ENCODE data around the gene CCDC71L.
A peak's percentile ranks its signal among the peaks of the same experiment; 100 is the strongest.
"Not testable (repeated sequence)": the region's sequence is repeated elsewhere in the genome, so short reads cannot be mapped to it uniquely, and the experiment has no call there.

CCDC71L gene

DNA sequence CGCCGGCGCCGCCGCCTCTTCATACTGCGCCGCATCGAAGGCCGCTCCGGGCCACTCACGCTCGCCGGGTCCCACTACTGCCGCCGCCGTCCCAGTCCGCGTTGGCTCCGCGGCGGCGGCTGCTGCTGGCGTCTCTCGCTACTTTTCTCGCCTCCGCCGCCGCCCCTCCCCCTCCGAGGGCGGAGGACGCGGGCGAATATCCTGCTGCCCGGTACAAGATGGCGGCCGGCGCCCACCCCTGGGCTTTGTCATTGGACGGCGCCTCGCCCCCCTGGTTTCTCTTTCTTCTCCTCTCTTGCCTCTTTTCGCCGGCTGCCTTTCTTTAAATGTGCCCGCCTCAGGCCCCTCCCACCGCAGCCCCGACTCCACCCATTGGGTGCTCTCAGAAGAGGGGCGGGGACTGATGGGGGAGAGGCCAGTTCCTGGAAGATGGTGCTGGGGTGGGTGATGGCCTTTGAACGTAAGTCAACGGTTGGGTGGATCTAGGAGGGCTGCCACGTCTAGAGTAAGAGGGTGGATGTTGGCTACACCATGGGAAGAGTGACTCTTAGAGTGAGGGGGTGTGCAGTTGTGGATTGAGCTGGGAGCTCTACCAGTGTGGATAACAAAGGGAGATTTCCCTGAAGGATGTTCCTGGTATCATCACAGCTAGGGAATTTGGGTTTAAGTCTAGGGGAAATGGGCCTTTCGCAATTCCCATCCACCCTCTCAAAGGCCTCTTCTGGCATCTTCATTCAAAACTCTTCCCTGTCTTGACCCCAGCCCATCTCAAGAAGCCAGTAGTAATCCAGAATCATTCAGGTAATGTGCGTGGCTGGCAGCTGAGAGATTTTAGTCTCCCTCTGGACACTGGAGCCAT lies at the start of gene CCDC71L:
TSS of gene CCDC71L (minus strand) at position 297 of the 859 bp plus-strand sequence. CDS start at position 35, 262 bp downstream.
- DNase-seq = peak; percentile 48

GRCh38 chr7:106709604-106710003 lies 48.6 kb upstream of the CCDC71L start:
- not testable (repeated sequence) for DNase-seq

DNA sequence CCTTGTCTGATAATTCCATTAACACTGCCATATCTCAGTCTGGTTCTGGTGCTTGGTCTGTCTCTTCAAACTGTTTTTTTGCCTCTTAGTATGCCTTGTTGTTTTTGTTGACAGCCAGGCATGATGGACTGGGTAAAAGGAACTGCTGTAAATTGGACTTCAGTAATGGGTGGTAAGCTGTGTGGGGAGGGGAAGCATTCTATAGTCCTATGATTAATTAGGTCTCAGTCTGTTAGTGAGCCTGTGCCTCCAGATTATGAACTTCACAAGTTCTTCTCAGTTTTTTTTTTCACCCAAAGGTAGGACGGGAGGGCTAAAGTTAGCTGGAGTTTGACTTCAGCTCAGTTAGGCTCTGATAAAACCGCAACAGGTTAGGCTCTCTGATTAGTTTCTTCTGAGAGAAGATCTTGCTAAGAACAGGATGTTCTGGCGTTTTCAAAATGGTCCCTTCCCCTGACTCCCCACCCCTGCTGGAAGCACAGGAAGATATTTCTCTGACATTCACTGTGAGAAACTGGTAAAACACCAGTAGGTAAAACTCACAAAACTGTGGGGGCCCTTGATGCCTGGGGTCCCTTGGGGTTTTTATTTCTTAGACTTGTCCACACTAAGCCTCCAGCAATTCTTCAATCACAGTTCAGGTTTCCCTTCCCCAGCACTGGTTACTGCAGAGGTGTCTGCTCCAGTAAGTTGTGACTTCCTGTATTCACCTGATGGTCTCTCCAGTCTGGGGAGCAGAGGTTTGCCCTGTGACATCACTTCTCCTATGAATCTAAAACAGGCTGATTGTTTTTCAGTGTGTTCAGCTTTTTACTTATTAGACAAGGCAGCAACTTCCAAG lies 43.3 kb upstream of the CCDC71L start:
- DNase-seq = no peak

DNA sequence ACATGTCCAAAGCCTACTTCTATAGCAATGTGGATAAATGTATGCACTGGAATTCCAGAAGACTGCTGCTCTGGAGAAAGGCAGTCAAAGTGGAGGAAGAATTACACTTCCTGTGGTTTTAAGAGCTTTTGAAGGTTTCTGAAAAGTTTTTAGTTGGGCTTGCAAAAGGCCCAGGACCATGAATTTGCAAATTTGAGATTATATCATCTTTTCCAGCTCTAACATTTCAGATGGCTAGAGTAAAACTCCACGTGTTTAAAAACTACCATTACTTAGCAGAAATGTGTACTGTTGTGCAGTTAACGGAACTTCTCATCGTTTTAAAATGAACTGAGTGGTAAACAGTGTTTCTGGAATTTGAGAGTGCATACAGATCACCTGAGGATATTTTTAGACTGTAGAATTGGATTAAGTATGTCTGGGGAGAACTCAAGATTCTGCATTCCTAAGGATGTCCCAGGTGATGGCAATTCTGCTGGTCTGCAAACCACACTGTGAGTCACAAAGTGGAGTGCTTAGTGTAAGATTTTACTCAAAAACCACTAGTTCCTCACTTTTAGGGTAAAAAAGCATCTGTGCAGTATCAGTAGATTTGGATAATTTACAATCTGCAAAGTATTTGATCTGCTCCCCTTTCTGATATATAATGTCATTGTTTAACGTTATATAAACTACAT lies 32.9 kb upstream of the CCDC71L start:
- DNase-seq = no peak

DNA sequence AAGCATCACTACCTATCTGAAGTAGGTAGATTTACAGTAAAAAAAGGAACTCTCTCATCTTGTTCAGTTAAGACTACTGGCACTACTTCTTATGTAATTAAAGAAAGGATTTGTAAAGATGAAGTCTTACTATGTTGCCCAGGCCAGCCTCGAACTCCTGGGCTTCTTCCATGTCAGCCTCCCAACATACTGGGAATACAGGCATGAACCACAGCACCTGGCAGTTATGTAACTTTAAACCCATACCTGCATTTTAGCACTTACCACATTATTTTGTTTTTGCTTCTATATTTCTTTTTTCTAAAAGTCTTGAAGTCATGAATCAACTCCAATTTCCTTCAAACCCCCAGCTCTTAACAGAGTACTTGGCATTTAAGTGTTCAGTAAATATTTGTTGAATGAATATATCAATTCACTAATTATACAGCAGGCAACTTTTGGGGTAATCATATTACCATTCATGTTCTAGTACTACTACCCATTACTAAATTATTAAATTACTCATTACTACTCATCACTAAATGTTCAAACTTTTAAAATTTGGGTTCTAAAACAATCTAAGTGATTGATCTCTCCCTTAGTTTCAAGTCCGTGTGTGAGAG lies 31.6 kb upstream of the CCDC71L start:
- DNase-seq = no peak

- not testable (repeated sequence) for DNase-seq
Measured at GRCh38 chr7:106688161-106688560, 27.2 kb upstream of the CCDC71L start.

GRCh38 chr7:106683941-106684340 lies 23.0 kb upstream of the CCDC71L start:
- DNase-seq = no peak

GRCh38 chr7:106681815-106682495 lies 21.0 kb upstream of the CCDC71L start:
- no peak for DNase-seq

DNA sequence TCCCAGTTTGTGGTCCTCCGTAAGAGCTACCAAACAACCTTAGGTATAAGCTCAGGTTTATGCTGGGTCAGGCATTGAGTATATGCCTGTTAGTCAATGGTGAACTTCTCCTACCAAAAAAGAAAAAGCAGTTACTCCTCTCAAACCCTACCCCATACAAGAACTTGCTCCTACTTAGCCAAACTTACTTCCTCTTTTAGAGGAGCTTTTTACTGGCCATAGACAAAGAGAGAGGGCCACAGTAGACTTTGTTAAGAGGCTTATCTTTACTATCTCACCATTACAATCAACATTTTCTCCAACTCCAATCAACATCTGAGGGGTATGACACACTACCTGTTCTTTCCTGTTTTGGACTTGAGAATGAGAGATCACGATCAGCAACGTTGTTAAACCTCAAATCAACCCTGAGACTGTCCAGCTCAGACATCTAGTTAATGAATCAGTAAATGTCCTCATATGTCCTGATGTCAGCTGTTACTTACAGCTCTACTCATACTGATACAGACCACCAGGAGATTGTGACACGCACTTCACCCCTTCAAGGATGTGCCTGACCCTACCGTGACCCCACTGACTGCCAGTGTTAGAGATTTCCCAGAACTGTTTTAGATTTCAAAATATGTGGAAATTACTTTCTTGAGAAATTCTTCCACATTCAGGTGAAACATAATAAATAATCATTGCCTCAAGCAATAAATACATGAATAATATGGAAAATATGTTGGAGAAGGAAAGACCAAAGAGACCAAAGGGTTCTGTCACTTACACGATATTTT lies 18.4 kb upstream of the CCDC71L start:
- DNase-seq = peak; percentile 25

DNA sequence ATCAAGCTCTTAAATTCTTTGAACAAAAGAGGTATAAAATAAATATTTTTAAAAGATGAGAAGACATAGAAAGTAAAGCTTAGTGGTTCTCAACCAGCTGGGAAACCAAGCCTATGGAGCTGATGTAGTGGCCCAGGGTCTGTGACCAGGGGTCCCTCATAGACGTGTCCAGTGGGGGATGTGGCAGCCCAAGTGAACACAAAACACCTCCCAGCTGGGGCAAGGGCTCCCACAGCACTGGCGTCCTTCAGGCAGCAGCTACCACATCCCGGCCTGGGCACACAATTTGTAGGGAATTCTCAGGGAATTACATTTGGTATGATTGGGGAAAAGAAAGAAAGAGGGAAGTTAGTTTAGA lies 17.8 kb upstream of the CCDC71L start:
- DNase-seq = no peak

GRCh38 chr7:106676506-106676905 lies 15.5 kb upstream of the CCDC71L start:
- DNase-seq = not testable (repeated sequence)

GRCh38 chr7:106673688-106674087 lies 12.7 kb upstream of the CCDC71L start:
- DNase-seq = not testable (repeated sequence)

GRCh38 chr7:106671930-106672329 lies 11.0 kb upstream of the CCDC71L start:
- DNase-seq = not testable (repeated sequence)

DNA sequence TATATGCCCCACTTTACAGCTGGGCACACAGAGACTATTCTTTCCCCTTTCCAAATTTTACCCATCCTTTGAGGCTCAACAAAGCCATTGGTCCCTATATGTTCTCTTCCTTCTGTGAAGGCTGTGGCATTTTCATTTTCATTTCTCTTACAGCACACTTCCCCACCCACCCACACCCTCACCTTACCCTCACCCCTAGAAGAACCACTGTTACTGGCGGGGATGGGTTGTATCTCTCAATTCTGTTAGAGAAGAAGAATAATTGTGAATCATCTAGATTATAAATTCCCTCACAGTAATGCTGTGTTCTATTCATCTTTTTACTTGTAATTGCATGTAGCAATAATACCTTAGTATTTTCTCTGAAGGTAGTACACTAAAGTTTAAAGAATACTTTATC lies 10.2 kb upstream of the CCDC71L start:
- no peak for DNase-seq

DNA sequence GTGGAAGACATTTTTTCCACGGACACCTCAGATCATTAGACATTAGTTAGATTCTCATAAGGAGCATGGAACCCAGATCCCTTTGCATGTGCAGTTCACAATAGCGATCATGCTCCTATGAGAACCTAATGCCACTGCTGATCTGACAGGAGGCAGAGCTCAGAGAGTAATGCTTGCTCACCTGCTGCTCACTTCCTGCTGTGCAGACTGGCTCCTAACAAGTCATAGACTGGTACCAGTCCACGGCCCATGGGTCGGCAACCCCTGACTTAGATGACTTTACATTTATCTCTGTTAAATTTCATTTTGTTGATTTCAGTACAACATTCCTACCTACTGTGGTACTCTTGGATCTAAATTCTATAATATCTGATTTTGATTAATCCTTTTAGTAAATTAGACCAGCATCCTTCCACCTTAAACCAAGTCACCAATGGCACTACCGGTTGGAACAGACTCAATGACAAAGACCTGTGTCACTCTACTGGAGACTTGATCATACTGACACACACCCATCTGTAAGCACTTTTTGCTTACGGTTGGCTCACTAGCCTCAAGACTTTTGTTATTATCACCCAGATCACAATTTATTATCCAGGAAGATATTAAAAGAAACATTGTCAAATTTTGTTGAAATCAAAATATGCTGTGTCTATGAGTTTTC lies 8.0 kb upstream of the CCDC71L start:
- no peak for DNase-seq

DNA sequence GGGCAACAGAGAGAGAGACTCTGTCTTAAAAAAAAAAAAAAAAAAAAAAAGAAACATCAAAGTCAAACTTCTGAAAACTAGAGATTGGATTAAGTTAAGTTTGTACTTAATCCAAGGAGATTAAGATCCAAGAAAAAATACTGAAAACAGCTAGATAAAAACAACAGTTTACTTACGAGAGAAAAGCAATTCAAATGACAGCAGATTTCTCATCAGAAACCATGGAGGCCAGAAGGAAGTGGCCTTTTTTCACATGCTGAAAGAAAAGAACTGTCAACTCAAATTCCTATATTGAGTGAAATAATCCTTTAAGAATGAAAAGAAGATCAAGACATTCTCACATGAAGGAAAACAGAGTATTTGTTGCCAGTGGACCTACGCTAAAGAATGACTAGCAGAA lies 5.4 kb upstream of the CCDC71L start:
- no peak for DNase-seq

DNA sequence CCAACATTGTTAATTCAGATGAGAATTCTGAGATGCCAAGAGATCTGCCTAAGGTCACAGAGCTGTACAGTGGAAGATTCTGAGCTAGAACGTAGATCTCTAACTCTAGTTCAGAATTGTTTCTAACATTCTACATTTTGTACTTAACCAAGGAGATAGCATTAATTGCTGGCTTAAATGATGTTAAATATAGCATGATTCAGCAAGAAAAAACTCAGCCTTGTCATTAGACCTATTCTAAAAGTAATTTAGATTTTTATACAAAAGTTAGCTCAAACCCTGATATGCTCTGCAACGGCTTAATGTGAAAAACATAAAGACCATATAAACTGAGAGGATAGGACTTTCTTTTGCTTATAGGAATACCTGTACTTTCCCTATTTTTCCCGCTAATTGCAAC lies 3.4 kb upstream of the CCDC71L start:
- DNase-seq = no peak

- no peak for DNase-seq
Measured at GRCh38 chr7:106659963-106660861, 746 bp downstream of the CCDC71L start.

GRCh38 chr7:106659166-106659962 lies 1.6 kb downstream of the CCDC71L start:
- DNase-seq = no peak
